PC-9 (cell line): Measurements from ENCODE around the gene ZSWIM5. TPM values are rescaled to one million over a fixed set of nuclear protein-coding genes. Genes with fewer than 3 reads are reported as not detected.

Source experiments
- BruUV-seq: library from RNA; stranded (reverse); fragments of 400-500 nt; replicated peaks from 2 replicates; lab custom pipeline; 2021; lab: Mats Ljungman, UMichigan
- CTCF ChIA-PET: fragments of 300-600 bp; sonication (Branson Sonifier 250); formaldehyde crosslinking; loops from one replicate; lab custom pipeline; 2022; ENCODE audit warnings: antibody characterized with exemption; lab: Charles Lee
- POLR2A ChIA-PET: fragments of 300-600 bp; sonication (Branson Sonifier 250); formaldehyde crosslinking; loops from one replicate; lab custom pipeline; 2022; ENCODE audit warnings: antibody characterized with exemption; ENCODE audit not compliant: unreplicated experiment; lab: Charles Lee
- DNase-seq, 2 experiments: peaks; one replicate each; pipeline versions ENCODE4 v3.0.0 to v3.0.0-alpha.2; 2015 to 2022; ENCODE audit warnings: mixed read lengths in 1 of 2
- H2AFZ ChIP-seq: fragments of 200-600 bp; sonication (generic); 2 replicates; pipeline ENCODE4 v1.8.1; 2017; ENCODE audit warnings: antibody characterized with exemption
- H3F3A ChIP-seq: fragments of 200-600 bp; sonication (generic); 2 replicates; pipeline ENCODE4 v1.8.1; 2017; ENCODE audit warnings: antibody characterized with exemption, mild to moderate bottlenecking, low read depth; ENCODE audit not compliant: insufficient read depth
- H3K27ac ChIP-seq: fragments of 200-600 bp; sonication (generic); 2 replicates; pipeline ENCODE4 v1.6.1; 2016; ENCODE audit warnings: mixed run types
- H3K27me3 ChIP-seq: fragments of 200-600 bp; sonication (generic); 2 replicates; pipeline ENCODE4 v1.6.1; 2016; ENCODE audit warnings: low read depth, mixed run types; ENCODE audit not compliant: insufficient read depth
- H3K36me3 ChIP-seq: fragments of 200-600 bp; sonication (generic); 2 replicates; pipeline ENCODE4 v1.6.1; 2016; ENCODE audit warnings: low read depth, mixed run types
- H3K4me1 ChIP-seq: fragments of 200-600 bp; sonication (generic); replicated peaks from 2 replicates; pipeline ENCODE4 v1.6.1; 2016; ENCODE audit warnings: mixed run types; ENCODE audit not compliant: insufficient read depth
- H3K4me2 ChIP-seq: fragments of 200-600 bp; sonication (generic); 2 replicates; pipeline ENCODE4 v1.6.1; 2017; ENCODE audit warnings: mixed run types
- H3K4me3 ChIP-seq: fragments of 200-600 bp; sonication (generic); 2 replicates; pipeline ENCODE4 v1.6.1; 2016; ENCODE audit warnings: mixed run types
- H3K79me2 ChIP-seq: fragments of 200-600 bp; sonication (generic); 2 replicates; pipeline ENCODE4 v1.6.1; 2017; ENCODE audit warnings: low read depth, mixed run types
- H3K9me2 ChIP-seq: fragments of 200-600 bp; sonication (generic); 2 replicates; pipeline ENCODE4 v1.8.1; 2017; ENCODE audit warnings: mild to moderate bottlenecking; ENCODE audit not compliant: insufficient read depth
- H3K9me3 ChIP-seq: fragments of 200-600 bp; sonication (generic); 2 replicates; pipeline ENCODE4 v1.8.1; 2016; ENCODE audit warnings: low read depth; ENCODE audit not compliant: insufficient read depth
- H4K20me1 ChIP-seq: fragments of 200-600 bp; sonication (generic); 2 replicates; pipeline ENCODE4 v1.8.1; 2017; ENCODE audit not compliant: insufficient read depth
- CTCF ChIP-seq: fragments of 200-600 bp; sonication (generic); conservative IDR thresholded peaks from 2 replicates; pipeline ENCODE4 v1.6.1; 2017; ENCODE audit warnings: mixed run types, antibody characterized with exemption, mild to moderate bottlenecking, moderate library complexity
- EZH2 ChIP-seq: fragments of 200-600 bp; sonication (generic); IDR thresholded peaks from 2 replicates; pipeline ENCODE4 v1.8.0; 2017; ENCODE audit warnings: antibody characterized with exemption, low read depth
- intact Hi-C: fragments of 100-400 bp; cut with micrococcal nuclease; formaldehyde crosslinking; loops from one replicate; pipeline ENCODE4 v1.10.0; 2022; ENCODE audit not compliant: unreplicated experiment
- total RNA-seq: library from RNA; stranded (reverse); gene quantifications from 2 replicates; pipeline ENCODE4 v1.2.3, GENCODE V29; 2021

ZSWIM5 gene
- total RNA-seq, 1 experiment from 2014 or later, result 0.50 TPM

DNA sequence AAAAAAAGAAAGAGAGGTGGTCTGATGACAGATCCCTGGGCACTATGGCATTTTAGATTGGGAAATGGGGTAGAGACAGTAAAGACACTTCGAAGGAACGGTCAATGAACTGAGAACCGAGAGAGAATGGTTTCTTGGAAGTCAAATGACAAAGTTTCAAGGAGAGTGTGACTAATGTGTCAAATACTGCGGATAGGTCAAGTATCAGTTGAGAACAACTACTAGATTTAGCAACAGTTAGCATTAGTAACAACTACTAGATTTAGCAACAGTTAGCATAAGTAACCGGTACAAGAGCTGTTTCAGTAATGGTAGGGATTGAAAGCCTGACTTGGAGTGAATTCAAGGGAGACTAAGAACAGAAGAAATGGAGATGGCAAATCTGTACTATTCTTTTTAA lies 159.4 kb downstream of the ZSWIM5 start:
- intact Hi-C loops, result no loop called here
- H3K9me3 ChIP-seq, result no peaks in the 10 kb centered on the region
- no peaks in the 10 kb centered on the region for H3F3A ChIP-seq
- no peak overlapping the region for H3K27ac ChIP-seq
- no peaks in the 10 kb centered on the region for H3K36me3 ChIP-seq
- H3K4me3 ChIP-seq, result no peak overlapping the region
- no peaks in the 10 kb centered on the region for H3K27me3 ChIP-seq
- no TSS peak for BruUV-seq
- H2AFZ ChIP-seq, result no peak overlapping the region
- DNase-seq, result no peak
- no peaks in the 10 kb centered on the region for H3K9me2 ChIP-seq
- ChIA-PET POLR2A (interaction anchor here (0.6 kb wide), 1 partner anchor 511 kb away, joined by 7 read pairs; no protein-coding TSS in a partner anchor), CTCF (no interaction called here)
- no peak overlapping the region for H3K4me2 ChIP-seq
- H3K79me2 ChIP-seq, result no peaks in the 10 kb centered on the region
- no peaks in the 10 kb centered on the region for H4K20me1 ChIP-seq
- H3K4me1 ChIP-seq, result no peaks in the 10 kb centered on the region
- no peak for TF ChIP-seq CTCF
- TF ChIP-seq EZH2, result no peak

DNA sequence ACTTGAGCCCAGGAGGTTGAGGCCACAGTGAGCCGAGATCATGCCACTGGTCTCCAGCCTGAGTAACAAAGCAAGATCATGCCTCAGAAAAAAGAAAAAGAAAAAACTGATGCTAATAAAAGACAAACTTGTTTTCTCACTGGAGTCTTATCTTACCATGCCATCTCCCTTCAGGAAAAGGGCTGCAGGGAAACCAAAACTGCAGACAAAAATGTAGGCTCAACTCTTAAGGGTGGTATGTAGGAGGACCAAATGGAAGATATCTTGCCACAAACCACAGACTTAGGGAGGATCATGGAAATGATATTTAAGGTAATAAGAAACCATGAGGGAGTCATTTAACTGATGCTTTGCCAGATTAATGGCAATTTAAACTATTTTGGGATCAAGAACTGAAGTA lies 161.5 kb downstream of the ZSWIM5 start:
- TF ChIP-seq EZH2 (no peak), CTCF (no peak)
- no peak overlapping the region for H3K4me2 ChIP-seq
- no peaks in the 10 kb centered on the region for H3K79me2 ChIP-seq
- no peaks in the 10 kb centered on the region for H3F3A ChIP-seq
- H3K4me3 ChIP-seq, result no peak overlapping the region
- H3K36me3 ChIP-seq, result no peaks in the 10 kb centered on the region
- H2AFZ ChIP-seq, result no peak overlapping the region
- intact Hi-C loops, result no loop called here
- DNase-seq, result no peak
- H4K20me1 ChIP-seq, result no peaks in the 10 kb centered on the region
- no peaks in the 10 kb centered on the region for H3K9me2 ChIP-seq
- no peak overlapping the region for H3K27ac ChIP-seq
- ChIA-PET POLR2A (no interaction called here), CTCF (no interaction called here)
- BruUV-seq, result no TSS peak
- H3K4me1 ChIP-seq, result no peaks in the 10 kb centered on the region
- H3K27me3 ChIP-seq, result no peaks in the 10 kb centered on the region
- H3K9me3 ChIP-seq, result no peaks in the 10 kb centered on the region

GRCh38 chr1:45043094-45043493 lies 163.3 kb downstream of the ZSWIM5 start:
- no peaks in the 10 kb centered on the region for H3K9me2 ChIP-seq
- no peaks in the 10 kb centered on the region for H3K9me3 ChIP-seq
- no peaks in the 10 kb centered on the region for H4K20me1 ChIP-seq
- DNase-seq, result no peak
- no peak for TF ChIP-seq EZH2
- no peak for TF ChIP-seq CTCF
- H3K27me3 ChIP-seq, result no peaks in the 10 kb centered on the region
- no peaks in the 10 kb centered on the region for H3K4me1 ChIP-seq
- no peak overlapping the region for H3K4me2 ChIP-seq
- H3K36me3 ChIP-seq, result no peaks in the 10 kb centered on the region
- H3F3A ChIP-seq, result 0 out of 2 replicates have a peak, but pooled peaks cover 1% of the 10 kb centered on the region
- H3K27ac ChIP-seq, result no peak overlapping the region
- H3K4me3 ChIP-seq, result no peak overlapping the region
- CTCF ChIA-PET, result interaction anchor here (0.6 kb wide), 1 partner anchor 482 kb away, joined by 3 read pairs; no protein-coding TSS in a partner anchor
- H2AFZ ChIP-seq, result no peak overlapping the region
- intact Hi-C loops, result no loop called here
- no peaks in the 10 kb centered on the region for H3K79me2 ChIP-seq
- POLR2A ChIA-PET, result no interaction called here
- no TSS peak for BruUV-seq
